Body of pancreas (tissue), 4 donors: ENCODE measurements around the gene UBQLN4.

Experiments used
- POLR2A ChIP-seq, 3 donors: fragments of 450-650 bp; IDR thresholded peaks; one replicate each; pipeline ENCODE4 v1.6.1; 2016; ENCODE audit warnings: antibody characterized with exemption in 3 of 3, mild to moderate bottlenecking in 2 of 3
- TF ChIP-seq, protein P1 (sequence below), 7 experiments: fragments of 450-650 bp in 4 of 7; fragments of 200-600 bp in 3 of 7; sonication (generic) in 3 of 7; IDR thresholded peaks; one replicate each; pipeline ENCODE4 v1.5.1; 2016 to 2019; ENCODE audit warnings: antibody characterized with exemption in 7 of 7

- TF ChIP-seq, protein P1, sequence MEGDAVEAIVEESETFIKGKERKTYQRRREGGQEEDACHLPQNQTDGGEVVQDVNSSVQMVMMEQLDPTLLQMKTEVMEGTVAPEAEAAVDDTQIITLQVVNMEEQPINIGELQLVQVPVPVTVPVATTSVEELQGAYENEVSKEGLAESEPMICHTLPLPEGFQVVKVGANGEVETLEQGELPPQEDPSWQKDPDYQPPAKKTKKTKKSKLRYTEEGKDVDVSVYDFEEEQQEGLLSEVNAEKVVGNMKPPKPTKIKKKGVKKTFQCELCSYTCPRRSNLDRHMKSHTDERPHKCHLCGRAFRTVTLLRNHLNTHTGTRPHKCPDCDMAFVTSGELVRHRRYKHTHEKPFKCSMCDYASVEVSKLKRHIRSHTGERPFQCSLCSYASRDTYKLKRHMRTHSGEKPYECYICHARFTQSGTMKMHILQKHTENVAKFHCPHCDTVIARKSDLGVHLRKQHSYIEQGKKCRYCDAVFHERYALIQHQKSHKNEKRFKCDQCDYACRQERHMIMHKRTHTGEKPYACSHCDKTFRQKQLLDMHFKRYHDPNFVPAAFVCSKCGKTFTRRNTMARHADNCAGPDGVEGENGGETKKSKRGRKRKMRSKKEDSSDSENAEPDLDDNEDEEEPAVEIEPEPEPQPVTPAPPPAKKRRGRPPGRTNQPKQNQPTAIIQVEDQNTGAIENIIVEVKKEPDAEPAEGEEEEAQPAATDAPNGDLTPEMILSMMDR (IDR thresholded peaks at IDR 0.05): no peak
- no peak for TF ChIP-seq POLR2A (IDR thresholded peaks at IDR 0.05)
Measured at GRCh38 chr1:155993595-155993994, 60.0 kb downstream of the UBQLN4 start.
